ENCODE results near the gene VTA1.

GRCh38 chr6:142236691-142237090 lies 89.6 kb downstream of the VTA1 start:
- TF ChIP-seq POLR2A (IDR thresholded peaks at IDR 0.05) = no peak
- TF ChIP-seq, protein P1, sequence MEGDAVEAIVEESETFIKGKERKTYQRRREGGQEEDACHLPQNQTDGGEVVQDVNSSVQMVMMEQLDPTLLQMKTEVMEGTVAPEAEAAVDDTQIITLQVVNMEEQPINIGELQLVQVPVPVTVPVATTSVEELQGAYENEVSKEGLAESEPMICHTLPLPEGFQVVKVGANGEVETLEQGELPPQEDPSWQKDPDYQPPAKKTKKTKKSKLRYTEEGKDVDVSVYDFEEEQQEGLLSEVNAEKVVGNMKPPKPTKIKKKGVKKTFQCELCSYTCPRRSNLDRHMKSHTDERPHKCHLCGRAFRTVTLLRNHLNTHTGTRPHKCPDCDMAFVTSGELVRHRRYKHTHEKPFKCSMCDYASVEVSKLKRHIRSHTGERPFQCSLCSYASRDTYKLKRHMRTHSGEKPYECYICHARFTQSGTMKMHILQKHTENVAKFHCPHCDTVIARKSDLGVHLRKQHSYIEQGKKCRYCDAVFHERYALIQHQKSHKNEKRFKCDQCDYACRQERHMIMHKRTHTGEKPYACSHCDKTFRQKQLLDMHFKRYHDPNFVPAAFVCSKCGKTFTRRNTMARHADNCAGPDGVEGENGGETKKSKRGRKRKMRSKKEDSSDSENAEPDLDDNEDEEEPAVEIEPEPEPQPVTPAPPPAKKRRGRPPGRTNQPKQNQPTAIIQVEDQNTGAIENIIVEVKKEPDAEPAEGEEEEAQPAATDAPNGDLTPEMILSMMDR (IDR thresholded peaks at IDR 0.05) = no peak

Data from lower leg skin (tissue), 3 donors.